Measurements from ENCODE around the gene NAGS.

The NAGS gene

GRCh38 chr17:44004761-44005526 is 522 bp downstream of the NAGS start:
- no peak overlapping the region for H3K27ac ChIP-seq
- H3K4me3 ChIP-seq: peak overlapping the region; percentile 72
- TF ChIP-seq CTCF (IDR thresholded peaks at IDR 0.05): no peak
- DNase-seq (ENCODE audit: low spot score): no peak

- Histone ChIP-seq H3K4me3 (peak overlapping the region; percentile 72), H3K27ac (peak overlapping the region in 1 of 2 donors; percentile 66)
- DNase-seq (ENCODE audit: low spot score): no peak
- TF ChIP-seq CTCF (IDR thresholded peaks at IDR 0.05): no peak
Measured at GRCh38 chr17:44005527-44006271, 1.3 kb downstream of the NAGS start.

GRCh38 chr17:44006272-44006597 is 1.8 kb downstream of the NAGS start:
- peak overlapping the region; percentile 72 for H3K4me3 ChIP-seq
- peak overlapping the region in 1 of 2 donors; percentile 66 for H3K27ac ChIP-seq
- DNase-seq (ENCODE audit: low spot score): no peak
- no peak for TF ChIP-seq CTCF (IDR thresholded peaks at IDR 0.05)

GRCh38 chr17:44006598-44007345 is 2.4 kb downstream of the NAGS start:
- Histone ChIP-seq H3K4me3 (peak overlapping the region; percentile 72), H3K27ac (peak overlapping the region in 1 of 2 donors; percentile 66)
- peak; percentile 96 for DNase-seq (ENCODE audit: low spot score)
- TF ChIP-seq CTCF (IDR thresholded peaks at IDR 0.05): no peak

- TF ChIP-seq CTCF (IDR thresholded peaks at IDR 0.05): no peak
- DNase-seq (ENCODE audit: low spot score): no peak
- Histone ChIP-seq H3K4me3 (peak overlapping the region; percentile 72), H3K27ac (peak overlapping the region in 1 of 2 donors; percentile 66)
Measured at GRCh38 chr17:44007346-44008204, 3.2 kb downstream of the NAGS start.

GRCh38 chr17:44008205-44008909 is 3.9 kb downstream of the NAGS start:
- TF ChIP-seq CTCF (IDR thresholded peaks at IDR 0.05): no peak
- Histone ChIP-seq H3K4me3 (peak overlapping the region; percentile 72), H3K27ac (peak overlapping the region in 1 of 2 donors; percentile 66)
- no peak for DNase-seq (ENCODE audit: low spot score)

Measured in coronary artery (tissue), 2 donors.